Liver (tissue), 9 donors: ENCODE results near the gene MRGPRF. TPM values are rescaled to one million over a fixed set of nuclear protein-coding genes. Genes with fewer than 3 reads are reported as not detected.

ENCODE experiments used
- DNase-seq: peaks from one replicate; pipeline ENCODE4 v3.0.0-alpha.2; 2017; ENCODE audit warnings: low spot score
- H3K27ac ChIP-seq, 2 donors: one replicate each; pipeline ENCODE4 v1.7.0; 2013; ENCODE audit warnings: inconsistent platforms in 2 of 2, low read length in 2 of 2, control low read depth in 1 of 2, low read depth in 1 of 2, mild to moderate bottlenecking in 1 of 2
- H3K27me3 ChIP-seq, 4 donors: one replicate each; pipeline versions ENCODE4 v1.6.1 to v1.7.0; 2013; ENCODE audit warnings: low read length in 3 of 4, inconsistent platforms in 1 of 4, mild to moderate bottlenecking in 1 of 4, moderate library complexity in 1 of 4; ENCODE audit not compliant: control insufficient read depth in 4 of 4, insufficient read depth in 4 of 4
- H3K36me3 ChIP-seq, 4 donors: one replicate each; pipeline versions ENCODE4 v1.6.1 to v1.7.0; 2013; ENCODE audit warnings: low read length in 3 of 4, mild to moderate bottlenecking in 3 of 4, low read depth in 1 of 4, moderate library complexity in 1 of 4; ENCODE audit not compliant: control insufficient read depth in 4 of 4, insufficient read depth in 3 of 4
- H3K4me1 ChIP-seq, 4 donors: one replicate each; pipeline versions ENCODE4 v1.6.1 to v1.7.0; 2013; ENCODE audit warnings: low read length in 3 of 4, mild to moderate bottlenecking in 3 of 4, moderate library complexity in 1 of 4; ENCODE audit not compliant: control insufficient read depth in 4 of 4, insufficient read depth in 4 of 4
- H3K4me3 ChIP-seq, 3 donors: one replicate each; pipeline versions ENCODE4 v1.6.1 to v1.7.0; 2013; ENCODE audit warnings: low read length in 3 of 3, control low read depth in 1 of 3, low read depth in 1 of 3, mild to moderate bottlenecking in 1 of 3
- H3K9ac ChIP-seq, 2 donors: one replicate each; pipeline ENCODE4 v1.7.0; 2013; ENCODE audit warnings: low read length in 2 of 2, mild to moderate bottlenecking in 2 of 2, moderate library complexity in 2 of 2, control low read depth in 1 of 2, low read depth in 1 of 2
- H3K9me3 ChIP-seq, 4 donors: one replicate each; pipeline versions ENCODE4 v1.6.1 to v1.7.0; 2013; ENCODE audit warnings: low read length in 3 of 4; ENCODE audit not compliant: control insufficient read depth in 4 of 4
- EGR1 ChIP-seq, 2 donors: IDR thresholded peaks; 2 replicates each; pipeline ENCODE4 v1.6.1; 2016 to 2018; ENCODE audit warnings: antibody characterized with exemption in 2 of 2, low read depth in 2 of 2
- FOXA1 ChIP-seq: IDR thresholded peaks from 2 replicates; pipeline ENCODE4 v1.6.1; 2016; ENCODE audit warnings: antibody characterized with exemption
- FOXA2 ChIP-seq: IDR thresholded peaks from 2 replicates; pipeline ENCODE4 v1.6.1; 2016; ENCODE audit warnings: antibody characterized with exemption
- GABPA ChIP-seq, 2 donors: IDR thresholded peaks in 1 of 2; conservative IDR thresholded peaks in 1 of 2; 2 replicates each; pipeline ENCODE4 v1.6.1; 2016; ENCODE audit warnings: antibody characterized with exemption in 2 of 2, mild to moderate bottlenecking in 1 of 2, moderate library complexity in 1 of 2
- HNF4A ChIP-seq, 2 donors: conservative IDR thresholded peaks; 2 replicates each; pipeline ENCODE4 v1.6.1; 2016; ENCODE audit warnings: antibody characterized with exemption in 2 of 2, mild to moderate bottlenecking in 2 of 2
- HNF4G ChIP-seq: IDR thresholded peaks from 2 replicates; pipeline ENCODE4 v1.6.1; 2016; ENCODE audit warnings: antibody characterized with exemption
- JUND ChIP-seq, 2 donors: IDR thresholded peaks; 2 replicates each; pipeline ENCODE4 v1.6.1; 2016; ENCODE audit warnings: antibody characterized with exemption in 2 of 2
- RAD21 ChIP-seq, 2 donors: IDR thresholded peaks; 2 replicates each; pipeline ENCODE4 v1.6.1; 2016; ENCODE audit warnings: antibody characterized with exemption in 2 of 2, mild to moderate bottlenecking in 2 of 2
- RXRA ChIP-seq, 2 donors: IDR thresholded peaks; 2 replicates each; pipeline ENCODE4 v1.6.1; 2017 to 2018; ENCODE audit warnings: antibody characterized with exemption in 2 of 2, mild to moderate bottlenecking in 1 of 2
- SP1 ChIP-seq: IDR thresholded peaks from 2 replicates; pipeline ENCODE4 v1.6.1; 2018; ENCODE audit warnings: antibody characterized with exemption, mild to moderate bottlenecking
- TAF1 ChIP-seq: conservative IDR thresholded peaks from 2 replicates; pipeline ENCODE4 v1.6.1; 2016; ENCODE audit warnings: antibody characterized with exemption, mild to moderate bottlenecking
- YY1 ChIP-seq: IDR thresholded peaks from 2 replicates; pipeline ENCODE4 v1.6.1; 2016; ENCODE audit warnings: antibody characterized with exemption, mild to moderate bottlenecking
- WGBS: extraction: QIAGEN DNeasy Blood & Tissue Kit; methylation state at CpG from one replicate; pipeline ENCODE4 v1.1.7; 2013; 5-methylcytosine and 5-hydroxymethylcytosine counted together
- polyA plus RNA-seq, 2 donors: library from polyadenylated mRNA; stranded (reverse) in 1 of 2; unstranded in 1 of 2; fragments of 200-250 nt in 1 of 2; fragments of >200 nt in 1 of 2; fragmentation: Nextera tagmentation in 1 of 2; extraction: Ambion mirVana in 1 of 2; gene quantifications; one replicate each; pipeline versions ENCODE4 v1.2.1 to v1.2.3, GENCODE V29; 2013 to 2015
- total RNA-seq, 2 donors: library from RNA; depleted of rRNA; stranded (reverse); fragments of >200 nt; gene quantifications; one replicate each; pipeline ENCODE4 v1.2.3, GENCODE V29; 2014
- TF ChIP-seq, protein P1 (sequence below): IDR thresholded peaks from 2 replicates; pipeline ENCODE4 v1.6.1; 2016; ENCODE audit warnings: antibody characterized with exemption
- TF ChIP-seq, protein P2 (sequence below): fragments of 150-350 bp; IDR thresholded peaks from 2 replicates; pipeline ENCODE4 v1.5.1; 2017; ENCODE audit warnings: improper control_type of control experiment, low read depth, low read length; ENCODE audit not compliant: missing input control
- TF ChIP-seq, protein P3 (sequence below): IDR thresholded peaks from 2 replicates; pipeline ENCODE4 v1.6.1; 2016; ENCODE audit warnings: antibody characterized with exemption, mild to moderate bottlenecking
- TF ChIP-seq, protein P4 (sequence below): IDR thresholded peaks from 2 replicates; pipeline ENCODE4 v1.6.1; 2016; ENCODE audit warnings: antibody characterized with exemption
- TF ChIP-seq, protein P5 (sequence below): IDR thresholded peaks from 2 replicates; pipeline ENCODE4 v1.6.1; 2016; ENCODE audit warnings: antibody characterized with exemption
- donor health status: healthy.
- donor health status: healthy.
- donor health status: healthy.
- donor health status: healthy.
- donor health status: healthy.

The MRGPRF gene
- total and polyA plus RNA-seq, 4 donors, result 1.1 to 4.8 (median 2.5) TPM

DNA sequence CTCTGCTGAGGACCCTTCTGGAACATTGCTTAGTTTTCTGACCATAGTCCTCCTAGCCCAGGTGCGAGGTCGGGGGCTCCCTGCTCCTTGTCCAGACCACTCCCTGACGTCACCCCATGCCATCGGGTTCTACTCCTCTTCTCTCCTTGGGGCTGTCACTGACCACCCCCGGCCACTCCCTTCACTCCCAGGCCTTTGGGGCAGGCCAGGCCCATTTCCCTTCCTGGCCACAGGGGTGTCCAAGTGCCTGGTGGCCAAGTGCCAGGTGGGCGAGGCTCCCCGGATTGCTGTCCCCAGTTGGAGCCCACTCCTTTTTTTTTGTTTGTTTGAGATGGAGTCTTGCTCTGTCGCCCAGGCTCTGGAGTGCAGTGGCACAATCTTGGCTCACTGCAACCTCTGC lies 51.8 kb downstream of the MRGPRF start:
- TF ChIP-seq HNF4A (conservative IDR thresholded peaks at IDR 0.05) (no peak), JUND (IDR thresholded peaks at IDR 0.05) (no peak), GABPA (IDR thresholded peaks at IDR 0.05 in 1 of 2, conservative IDR thresholded peaks at IDR 0.05 in 1 of 2) (no peak), TAF1 (no peak), YY1 (no peak), EGR1 (IDR thresholded peaks at IDR 0.05; ENCODE audit: low read depth in 2 of 2) (no peak), SP1 (no peak), RXRA (IDR thresholded peaks at IDR 0.05) (no peak)
- TF ChIP-seq, protein P1, sequence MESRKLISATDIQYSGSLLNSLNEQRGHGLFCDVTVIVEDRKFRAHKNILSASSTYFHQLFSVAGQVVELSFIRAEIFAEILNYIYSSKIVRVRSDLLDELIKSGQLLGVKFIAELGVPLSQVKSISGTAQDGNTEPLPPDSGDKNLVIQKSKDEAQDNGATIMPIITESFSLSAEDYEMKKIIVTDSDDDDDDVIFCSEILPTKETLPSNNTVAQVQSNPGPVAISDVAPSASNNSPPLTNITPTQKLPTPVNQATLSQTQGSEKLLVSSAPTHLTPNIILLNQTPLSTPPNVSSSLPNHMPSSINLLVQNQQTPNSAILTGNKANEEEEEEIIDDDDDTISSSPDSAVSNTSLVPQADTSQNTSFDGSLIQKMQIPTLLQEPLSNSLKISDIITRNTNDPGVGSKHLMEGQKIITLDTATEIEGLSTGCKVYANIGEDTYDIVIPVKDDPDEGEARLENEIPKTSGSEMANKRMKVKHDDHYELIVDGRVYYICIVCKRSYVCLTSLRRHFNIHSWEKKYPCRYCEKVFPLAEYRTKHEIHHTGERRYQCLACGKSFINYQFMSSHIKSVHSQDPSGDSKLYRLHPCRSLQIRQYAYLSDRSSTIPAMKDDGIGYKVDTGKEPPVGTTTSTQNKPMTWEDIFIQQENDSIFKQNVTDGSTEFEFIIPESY, result no peak
- TF ChIP-seq, protein P2, sequence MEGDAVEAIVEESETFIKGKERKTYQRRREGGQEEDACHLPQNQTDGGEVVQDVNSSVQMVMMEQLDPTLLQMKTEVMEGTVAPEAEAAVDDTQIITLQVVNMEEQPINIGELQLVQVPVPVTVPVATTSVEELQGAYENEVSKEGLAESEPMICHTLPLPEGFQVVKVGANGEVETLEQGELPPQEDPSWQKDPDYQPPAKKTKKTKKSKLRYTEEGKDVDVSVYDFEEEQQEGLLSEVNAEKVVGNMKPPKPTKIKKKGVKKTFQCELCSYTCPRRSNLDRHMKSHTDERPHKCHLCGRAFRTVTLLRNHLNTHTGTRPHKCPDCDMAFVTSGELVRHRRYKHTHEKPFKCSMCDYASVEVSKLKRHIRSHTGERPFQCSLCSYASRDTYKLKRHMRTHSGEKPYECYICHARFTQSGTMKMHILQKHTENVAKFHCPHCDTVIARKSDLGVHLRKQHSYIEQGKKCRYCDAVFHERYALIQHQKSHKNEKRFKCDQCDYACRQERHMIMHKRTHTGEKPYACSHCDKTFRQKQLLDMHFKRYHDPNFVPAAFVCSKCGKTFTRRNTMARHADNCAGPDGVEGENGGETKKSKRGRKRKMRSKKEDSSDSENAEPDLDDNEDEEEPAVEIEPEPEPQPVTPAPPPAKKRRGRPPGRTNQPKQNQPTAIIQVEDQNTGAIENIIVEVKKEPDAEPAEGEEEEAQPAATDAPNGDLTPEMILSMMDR, result no peak
- TF ChIP-seq, protein P3, sequence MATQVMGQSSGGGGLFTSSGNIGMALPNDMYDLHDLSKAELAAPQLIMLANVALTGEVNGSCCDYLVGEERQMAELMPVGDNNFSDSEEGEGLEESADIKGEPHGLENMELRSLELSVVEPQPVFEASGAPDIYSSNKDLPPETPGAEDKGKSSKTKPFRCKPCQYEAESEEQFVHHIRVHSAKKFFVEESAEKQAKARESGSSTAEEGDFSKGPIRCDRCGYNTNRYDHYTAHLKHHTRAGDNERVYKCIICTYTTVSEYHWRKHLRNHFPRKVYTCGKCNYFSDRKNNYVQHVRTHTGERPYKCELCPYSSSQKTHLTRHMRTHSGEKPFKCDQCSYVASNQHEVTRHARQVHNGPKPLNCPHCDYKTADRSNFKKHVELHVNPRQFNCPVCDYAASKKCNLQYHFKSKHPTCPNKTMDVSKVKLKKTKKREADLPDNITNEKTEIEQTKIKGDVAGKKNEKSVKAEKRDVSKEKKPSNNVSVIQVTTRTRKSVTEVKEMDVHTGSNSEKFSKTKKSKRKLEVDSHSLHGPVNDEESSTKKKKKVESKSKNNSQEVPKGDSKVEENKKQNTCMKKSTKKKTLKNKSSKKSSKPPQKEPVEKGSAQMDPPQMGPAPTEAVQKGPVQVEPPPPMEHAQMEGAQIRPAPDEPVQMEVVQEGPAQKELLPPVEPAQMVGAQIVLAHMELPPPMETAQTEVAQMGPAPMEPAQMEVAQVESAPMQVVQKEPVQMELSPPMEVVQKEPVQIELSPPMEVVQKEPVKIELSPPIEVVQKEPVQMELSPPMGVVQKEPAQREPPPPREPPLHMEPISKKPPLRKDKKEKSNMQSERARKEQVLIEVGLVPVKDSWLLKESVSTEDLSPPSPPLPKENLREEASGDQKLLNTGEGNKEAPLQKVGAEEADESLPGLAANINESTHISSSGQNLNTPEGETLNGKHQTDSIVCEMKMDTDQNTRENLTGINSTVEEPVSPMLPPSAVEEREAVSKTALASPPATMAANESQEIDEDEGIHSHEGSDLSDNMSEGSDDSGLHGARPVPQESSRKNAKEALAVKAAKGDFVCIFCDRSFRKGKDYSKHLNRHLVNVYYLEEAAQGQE, result no peak
- TF ChIP-seq, protein P4, sequence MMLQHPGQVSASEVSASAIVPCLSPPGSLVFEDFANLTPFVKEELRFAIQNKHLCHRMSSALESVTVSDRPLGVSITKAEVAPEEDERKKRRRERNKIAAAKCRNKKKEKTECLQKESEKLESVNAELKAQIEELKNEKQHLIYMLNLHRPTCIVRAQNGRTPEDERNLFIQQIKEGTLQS, result no peak
- TF ChIP-seq, protein P5, sequence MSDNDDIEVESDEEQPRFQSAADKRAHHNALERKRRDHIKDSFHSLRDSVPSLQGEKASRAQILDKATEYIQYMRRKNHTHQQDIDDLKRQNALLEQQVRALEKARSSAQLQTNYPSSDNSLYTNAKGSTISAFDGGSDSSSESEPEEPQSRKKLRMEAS, result no peak
- WGBS, result 84% methylated on average over 8 of the region's 8 CpGs
- H3K4me3 ChIP-seq, result no peak overlapping the region
- no peaks in the 10 kb centered on the region for H3K36me3 ChIP-seq
- H3K27me3 ChIP-seq, result no peaks in the 10 kb centered on the region
- H3K9me3 ChIP-seq, result no peaks in the 10 kb centered on the region
- no peaks in the 10 kb centered on the region for H3K4me1 ChIP-seq
- no peak for DNase-seq
- H3K27ac ChIP-seq, result no peak overlapping the region
- no peak overlapping the region for H3K9ac ChIP-seq

DNA sequence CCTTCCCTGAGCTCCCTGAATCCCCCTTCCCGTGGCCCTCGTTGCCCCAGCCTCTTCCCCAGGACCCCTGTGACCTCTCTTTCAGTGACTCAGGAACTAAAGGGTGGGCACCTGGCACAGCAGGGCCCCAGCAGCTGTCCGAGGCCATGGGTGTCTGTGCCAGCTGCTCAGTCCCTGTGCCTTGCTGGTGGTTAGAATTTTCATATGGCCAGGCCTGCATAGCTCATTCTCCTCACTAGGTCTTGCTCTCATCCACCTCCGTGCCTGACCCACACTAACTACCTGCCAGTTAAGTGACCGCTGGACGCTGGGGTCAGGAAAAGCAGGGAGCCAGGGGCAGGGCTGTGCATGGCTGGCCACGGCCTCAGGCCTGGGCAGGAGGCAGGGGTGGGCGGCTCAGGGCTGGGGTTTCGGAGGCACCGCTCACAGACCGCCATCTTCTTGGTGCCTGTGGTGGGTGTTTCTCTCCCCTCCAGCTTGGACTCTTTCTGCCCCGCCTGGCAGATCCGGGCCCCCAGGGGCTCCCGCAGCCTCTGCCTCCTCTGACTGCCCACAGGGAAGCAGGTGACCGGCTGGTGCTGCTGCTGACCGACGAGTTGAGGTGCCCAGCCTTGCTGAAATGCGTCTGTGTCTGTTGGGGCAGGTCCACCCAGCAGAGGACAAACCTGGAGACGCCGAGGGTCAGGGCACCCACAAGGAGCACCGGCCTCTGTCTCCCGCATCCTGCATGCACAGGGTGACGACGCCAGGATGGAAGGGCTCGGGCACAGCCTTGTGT lies 52.6 kb downstream of the MRGPRF start:
- 94% methylated on average over 25 of the region's 25 CpGs for WGBS
- Histone ChIP-seq H3K9ac (no peak overlapping the region), H3K4me3 (no peak overlapping the region), H3K27ac (no peak overlapping the region), H3K27me3 (no peaks in the 10 kb centered on the region), H3K9me3 (no peaks in the 10 kb centered on the region), H3K4me1 (no peaks in the 10 kb centered on the region), H3K36me3 (no peaks in the 10 kb centered on the region)
- DNase-seq, result no peak
- TF ChIP-seq, protein P1, result no peak
- no peak for TF ChIP-seq RAD21 (IDR thresholded peaks at IDR 0.05)
- TF ChIP-seq, protein P2, result no peak
- no peak for TF ChIP-seq GABPA (IDR thresholded peaks at IDR 0.05 in 1 of 2, conservative IDR thresholded peaks at IDR 0.05 in 1 of 2)
- TF ChIP-seq FOXA2, result no peak
- TF ChIP-seq SP1, result no peak
- no peak for TF ChIP-seq YY1
- TF ChIP-seq HNF4G, result no peak
- no peak for TF ChIP-seq FOXA1
